GM12892 (cell line): Measurements from ENCODE around the gene TRPM5.

Experiments
- POLR2A ChIP-seq: IDR thresholded peaks from 2 replicates; pipeline ENCODE4 v1.6.1; 2011; ENCODE audit warnings: low read depth, low read length, control low read depth
- POLR2AphosphoS5 ChIP-seq: IDR thresholded peaks from 2 replicates; pipeline ENCODE4 v1.6.1; 2011; ENCODE audit warnings: low read depth, low read length, control low read depth
- TAF1 ChIP-seq: IDR thresholded peaks from 2 replicates; pipeline ENCODE4 v1.6.1; 2011; ENCODE audit warnings: low read depth, mild to moderate bottlenecking, control low read depth, low read length, borderline replicate concordance

- TF ChIP-seq POLR2AphosphoS5 (no peak), POLR2A (no peak), TAF1 (no peak)
These were observed 45.5 kb downstream of the TRPM5 start for GRCh38 chr11:2398664-2399355.
